Tibial artery (tissue), 4 donors: ENCODE data around the gene DNMT3A.

Experiments used
- DNase-seq, 2 donors: peaks; one replicate each; pipeline ENCODE4 v3.0.0-alpha.2; 2019
- H3K27ac ChIP-seq, 2 donors: fragments of 200-600 bp; sonication (generic) in 1 of 2; 1 replicate in 1 of 2; 2 replicates in 1 of 2; pipeline ENCODE4 v1.5.1; 2018 to 2019; ENCODE audit warnings: mild to moderate bottlenecking in 1 of 2
- H3K27me3 ChIP-seq, 2 donors: fragments of 200-600 bp; sonication (generic) in 1 of 2; one replicate each; pipeline versions ENCODE4 v1.5.1 to v1.6.0; 2016 to 2019
- H3K36me3 ChIP-seq, 3 donors: fragments of 200-600 bp; sonication (generic) in 2 of 3; one replicate each; pipeline ENCODE4 v1.5.1; 2016 to 2019; ENCODE audit warnings: mild to moderate bottlenecking in 2 of 3
- H3K4me1 ChIP-seq, 4 donors: fragments of 200-600 bp; sonication (generic) in 2 of 4; 1 replicate in 3 of 4; 2 replicates in 1 of 4; pipeline ENCODE4 v1.5.1; 2016 to 2019
- H3K4me3 ChIP-seq, 2 donors: fragments of 200-600 bp; sonication (generic) in 1 of 2; 1 replicate in 1 of 2; 2 replicates in 1 of 2; pipeline ENCODE4 v1.5.1; 2018 to 2019; ENCODE audit warnings: mild to moderate bottlenecking in 2 of 2
- H3K9me3 ChIP-seq, 3 donors: fragments of 200-600 bp; sonication (generic) in 1 of 3; one replicate each; pipeline ENCODE4 v1.5.1; 2016 to 2019
- intact Hi-C: fragments of 100-400 bp; cut with DNase I; formaldehyde crosslinking; loops from one replicate; pipeline ENCODE4 v1.15.0; 2023; ENCODE audit warnings: low total_unique reads
- TF ChIP-seq, protein P1 (sequence below), 2 experiments: fragments of 200-600 bp in 1 of 2; fragments of 450-650 bp in 1 of 2; IDR thresholded peaks; one replicate each; pipeline ENCODE4 v1.5.1; 2017 to 2019; ENCODE audit warnings: antibody characterized with exemption in 2 of 2, mild to moderate bottlenecking in 1 of 2, moderate library complexity in 1 of 2

DNMT3A gene

GRCh38 chr2:25204190-25204838 lies 137.4 kb downstream of the DNMT3A start:
- no peak overlapping the region for H3K27ac ChIP-seq
- TF ChIP-seq, protein P1, sequence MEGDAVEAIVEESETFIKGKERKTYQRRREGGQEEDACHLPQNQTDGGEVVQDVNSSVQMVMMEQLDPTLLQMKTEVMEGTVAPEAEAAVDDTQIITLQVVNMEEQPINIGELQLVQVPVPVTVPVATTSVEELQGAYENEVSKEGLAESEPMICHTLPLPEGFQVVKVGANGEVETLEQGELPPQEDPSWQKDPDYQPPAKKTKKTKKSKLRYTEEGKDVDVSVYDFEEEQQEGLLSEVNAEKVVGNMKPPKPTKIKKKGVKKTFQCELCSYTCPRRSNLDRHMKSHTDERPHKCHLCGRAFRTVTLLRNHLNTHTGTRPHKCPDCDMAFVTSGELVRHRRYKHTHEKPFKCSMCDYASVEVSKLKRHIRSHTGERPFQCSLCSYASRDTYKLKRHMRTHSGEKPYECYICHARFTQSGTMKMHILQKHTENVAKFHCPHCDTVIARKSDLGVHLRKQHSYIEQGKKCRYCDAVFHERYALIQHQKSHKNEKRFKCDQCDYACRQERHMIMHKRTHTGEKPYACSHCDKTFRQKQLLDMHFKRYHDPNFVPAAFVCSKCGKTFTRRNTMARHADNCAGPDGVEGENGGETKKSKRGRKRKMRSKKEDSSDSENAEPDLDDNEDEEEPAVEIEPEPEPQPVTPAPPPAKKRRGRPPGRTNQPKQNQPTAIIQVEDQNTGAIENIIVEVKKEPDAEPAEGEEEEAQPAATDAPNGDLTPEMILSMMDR (IDR thresholded peaks at IDR 0.05) = no peak
- no peaks in the 10 kb centered on the region for H3K9me3 ChIP-seq
- intact Hi-C loops = no loop called here
- H3K36me3 ChIP-seq = no peaks in the 10 kb centered on the region
- H3K4me3 ChIP-seq = peak overlapping the region; percentile 23 to 37
- DNase-seq = no peak
- H3K4me1 ChIP-seq = peaks cover 0 to 6% (median 3%) of the 10 kb centered on the region in 4 donors
- peaks cover 0 to 6% of the 10 kb centered on the region in 2 donors for H3K27me3 ChIP-seq

DNA sequence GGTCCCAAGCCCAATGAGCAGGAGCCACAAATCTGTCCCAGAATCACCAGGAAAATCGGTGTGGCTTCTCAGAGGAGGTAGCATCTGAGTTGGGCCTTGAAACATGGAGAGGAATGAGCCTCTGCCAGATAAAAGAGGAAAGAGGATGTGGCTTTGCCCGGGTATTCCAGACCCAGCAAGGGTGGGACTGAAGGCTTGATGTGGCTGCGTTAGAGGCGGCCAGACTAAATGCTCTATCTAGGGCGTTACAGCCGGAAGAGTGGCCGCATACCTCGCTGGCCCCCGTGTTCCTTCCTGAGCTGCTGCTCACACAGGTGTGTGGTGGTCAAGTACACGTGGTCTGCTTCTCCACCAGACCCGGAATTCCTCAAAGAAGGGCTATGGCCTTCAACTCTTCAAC lies 139.4 kb downstream of the DNMT3A start:
- Histone ChIP-seq H3K27me3 (peaks cover 0 to 6% of the 10 kb centered on the region in 2 donors), H3K27ac (no peak overlapping the region), H3K4me1 (peaks cover 0 to 6% (median 3%) of the 10 kb centered on the region in 4 donors), H3K4me3 (no peak overlapping the region), H3K36me3 (no peaks in the 10 kb centered on the region), H3K9me3 (no peaks in the 10 kb centered on the region)
- DNase-seq = no peak
- intact Hi-C loops = no loop called here
- TF ChIP-seq, protein P1 (IDR thresholded peaks at IDR 0.05) = no peak

DNA sequence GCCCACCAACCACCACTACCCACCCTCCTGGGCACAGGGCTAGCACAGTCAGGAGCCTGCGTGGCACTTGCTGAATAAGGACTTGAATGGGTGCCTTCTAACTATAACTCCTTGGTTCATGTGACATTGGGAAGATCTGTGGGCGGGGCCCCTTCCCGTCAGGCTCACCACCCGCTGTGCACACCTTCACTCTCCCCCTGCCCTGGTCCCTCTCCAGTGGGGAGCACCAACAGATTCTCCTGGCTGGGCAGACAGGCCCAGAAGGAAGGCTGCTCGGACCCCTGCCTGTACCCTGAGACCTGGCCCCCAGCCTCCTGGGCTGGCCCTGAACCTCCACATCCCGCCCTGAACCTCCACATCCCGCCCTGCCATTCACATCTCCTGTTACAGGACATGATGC lies 139.9 kb downstream of the DNMT3A start:
- Histone ChIP-seq H3K27me3 (peaks cover 0 to 6% of the 10 kb centered on the region in 2 donors), H3K27ac (no peak overlapping the region), H3K4me3 (no peak overlapping the region), H3K36me3 (no peaks in the 10 kb centered on the region), H3K4me1 (peaks cover 0 to 6% (median 3%) of the 10 kb centered on the region in 4 donors), H3K9me3 (no peaks in the 10 kb centered on the region)
- intact Hi-C loops = no loop called here
- DNase-seq = no peak
- TF ChIP-seq, protein P1 (IDR thresholded peaks at IDR 0.05) = no peak

- DNase-seq = no peak
- no peak overlapping the region for H3K4me3 ChIP-seq
- H3K27ac ChIP-seq = no peak overlapping the region
- no peaks in the 10 kb centered on the region for H3K36me3 ChIP-seq
- TF ChIP-seq, protein P1 (IDR thresholded peaks at IDR 0.05) = no peak
- peaks cover 0 to 6% of the 10 kb centered on the region in 2 donors for H3K27me3 ChIP-seq
- intact Hi-C loops = no loop called here
- H3K9me3 ChIP-seq = no peaks in the 10 kb centered on the region
- peaks cover 0 to 9% (median 3%) of the 10 kb centered on the region in 4 donors for H3K4me1 ChIP-seq
Observed at GRCh38 chr2:25201265-25201664, 140.5 kb downstream of the DNMT3A start.

- no peaks in the 10 kb centered on the region for H3K27me3 ChIP-seq
- DNase-seq = no peak
- TF ChIP-seq, protein P1 (IDR thresholded peaks at IDR 0.05) = no peak
- no peak overlapping the region for H3K27ac ChIP-seq
- intact Hi-C loops = no loop called here
- H3K4me1 ChIP-seq = peaks cover 0 to 4% (median 0%) of the 10 kb centered on the region in 4 donors
- H3K36me3 ChIP-seq = no peaks in the 10 kb centered on the region
- H3K4me3 ChIP-seq = no peak overlapping the region
- H3K9me3 ChIP-seq = no peaks in the 10 kb centered on the region
Observed at GRCh38 chr2:25198576-25198975, 143.1 kb downstream of the DNMT3A start.

GRCh38 chr2:25198209-25198525 lies 143.6 kb downstream of the DNMT3A start:
- no peaks in the 10 kb centered on the region for H3K27me3 ChIP-seq
- no peak overlapping the region for H3K4me3 ChIP-seq
- H3K36me3 ChIP-seq = no peaks in the 10 kb centered on the region
- H3K9me3 ChIP-seq = no peaks in the 10 kb centered on the region
- TF ChIP-seq, protein P1 (IDR thresholded peaks at IDR 0.05) = no peak
- no peak for DNase-seq
- H3K4me1 ChIP-seq = peaks cover 0 to 4% (median 0%) of the 10 kb centered on the region in 4 donors
- H3K27ac ChIP-seq = no peak overlapping the region
- intact Hi-C loops = no loop called here
